NOMO-1 (cell line): ENCODE data around the gene TNIK.
"Not testable (repeated sequence)": the region's sequence is repeated elsewhere in the genome, so short reads cannot be mapped to it uniquely, and the experiment has no call there.

ENCODE experiments used
- DNase-seq, 2 experiments: peaks; one replicate each; lab custom pipeline; 2025; ENCODE audit not compliant: unreplicated experiment in 2 of 2; lab: John Stamatoyannopoulos, UW

TNIK gene

DNA sequence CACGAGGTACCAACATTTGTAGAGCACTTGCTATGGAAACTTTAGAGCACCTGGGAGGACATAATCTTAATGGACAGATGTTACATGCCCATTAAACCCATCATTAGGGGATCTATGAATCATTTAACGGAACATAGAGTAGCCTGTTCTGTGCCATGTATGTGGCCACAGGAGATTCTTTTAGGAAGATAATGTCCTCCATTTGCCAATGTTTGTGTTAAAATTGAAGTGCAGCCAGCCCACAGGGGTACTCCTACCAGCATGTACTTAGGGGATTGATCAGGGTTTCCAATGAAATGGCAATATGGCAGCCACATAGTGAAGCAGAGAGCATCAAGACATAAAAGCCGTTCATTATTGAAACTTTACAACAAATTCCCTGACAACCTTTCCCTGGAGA is 70.7 kb downstream of the TNIK start:
- DNase-seq = no peak

DNA sequence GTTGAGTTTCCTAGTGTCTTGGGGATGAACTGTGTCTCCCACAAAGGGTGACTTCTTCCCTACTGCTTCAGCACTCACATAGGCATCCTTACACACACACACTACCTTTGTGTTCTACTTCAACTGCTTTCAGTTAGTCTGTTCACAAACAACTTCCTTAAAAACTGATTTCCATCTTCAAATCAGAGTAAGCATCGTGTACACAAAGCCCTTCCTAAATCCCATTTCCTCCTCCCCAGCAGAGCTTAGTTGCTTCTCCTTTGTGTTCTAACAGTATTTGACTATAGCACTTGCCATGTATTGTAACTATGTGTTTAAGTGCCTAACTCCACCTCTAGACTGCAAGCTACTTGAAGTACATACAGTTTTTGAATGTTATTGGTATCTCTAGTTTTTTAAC is 71.7 kb downstream of the TNIK start:
- no peak for DNase-seq

DNA sequence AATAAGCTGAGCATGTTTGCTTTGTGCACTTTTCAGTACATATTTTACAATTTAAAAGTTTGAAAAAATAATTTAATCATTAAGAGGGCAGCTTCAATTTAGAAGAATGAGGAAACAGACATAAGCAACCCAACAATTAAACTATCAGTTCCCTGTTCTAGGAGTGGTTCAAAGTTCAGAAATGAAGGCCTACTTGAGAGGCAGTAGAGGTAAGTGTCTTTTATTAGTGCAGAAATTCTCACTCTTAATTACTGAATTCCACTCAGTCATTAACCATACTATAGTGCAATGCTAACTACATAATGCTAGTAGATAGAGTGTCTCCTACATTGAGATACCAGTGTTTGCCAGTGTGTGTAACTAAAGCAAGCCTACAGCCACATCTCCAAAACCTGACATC is 73.1 kb downstream of the TNIK start:
- peak; percentile 5 to 46 for DNase-seq

DNA sequence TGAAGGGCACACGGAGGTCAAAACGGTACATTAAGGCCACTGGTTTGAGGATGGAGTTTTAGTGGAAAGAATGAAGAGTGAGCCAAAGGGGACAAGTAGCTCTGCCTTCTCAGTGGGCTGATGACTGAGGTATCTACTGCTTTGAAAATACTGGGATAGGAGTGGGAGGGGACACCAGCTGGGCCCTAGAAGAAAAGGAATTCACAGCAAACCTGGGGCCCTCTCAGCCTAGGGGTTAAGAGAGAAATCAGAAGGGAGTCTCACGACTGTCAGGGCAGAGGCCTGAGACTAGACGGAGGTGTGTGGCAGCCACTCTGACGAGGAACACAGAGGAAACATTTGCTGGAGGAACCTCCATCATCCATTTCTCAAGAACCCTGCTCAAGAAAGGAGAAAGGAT is 75.1 kb downstream of the TNIK start:
- no peak for DNase-seq

DNA sequence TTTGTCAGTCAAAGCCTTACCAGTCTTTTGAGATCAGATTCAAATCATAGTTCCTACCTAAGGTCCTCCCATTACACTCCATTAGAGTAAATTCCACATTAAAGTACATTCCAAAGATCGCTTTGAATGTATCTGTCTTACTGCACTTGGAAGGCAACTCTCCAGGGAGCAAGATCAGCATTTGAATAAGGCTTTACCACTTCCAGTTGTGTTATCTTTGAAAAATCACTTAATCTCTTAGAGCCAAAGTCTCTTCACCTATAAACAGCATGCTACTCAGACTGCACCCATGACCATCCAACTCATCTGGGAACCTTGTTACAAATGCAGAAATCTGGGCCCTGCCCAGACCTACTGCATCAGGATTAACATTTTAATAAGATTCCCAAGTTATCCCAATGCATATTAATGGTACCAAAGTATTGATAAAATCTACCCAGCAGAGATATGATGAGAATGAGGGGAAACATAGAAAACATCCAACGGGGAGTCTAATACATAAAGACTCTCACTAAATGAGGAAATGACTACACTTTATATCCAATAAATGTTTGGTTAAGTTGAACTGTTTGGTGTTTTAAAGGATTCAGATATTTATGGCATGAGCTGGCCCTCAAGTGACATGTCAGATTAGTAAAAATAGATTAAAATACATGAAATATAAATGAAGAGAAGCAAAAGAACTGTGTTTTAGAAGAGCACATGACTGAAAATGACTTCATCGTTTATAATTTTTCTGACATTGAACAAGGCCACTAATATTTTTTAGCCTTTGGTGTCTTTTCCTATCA is 75.9 kb downstream of the TNIK start:
- no peak for DNase-seq

DNA sequence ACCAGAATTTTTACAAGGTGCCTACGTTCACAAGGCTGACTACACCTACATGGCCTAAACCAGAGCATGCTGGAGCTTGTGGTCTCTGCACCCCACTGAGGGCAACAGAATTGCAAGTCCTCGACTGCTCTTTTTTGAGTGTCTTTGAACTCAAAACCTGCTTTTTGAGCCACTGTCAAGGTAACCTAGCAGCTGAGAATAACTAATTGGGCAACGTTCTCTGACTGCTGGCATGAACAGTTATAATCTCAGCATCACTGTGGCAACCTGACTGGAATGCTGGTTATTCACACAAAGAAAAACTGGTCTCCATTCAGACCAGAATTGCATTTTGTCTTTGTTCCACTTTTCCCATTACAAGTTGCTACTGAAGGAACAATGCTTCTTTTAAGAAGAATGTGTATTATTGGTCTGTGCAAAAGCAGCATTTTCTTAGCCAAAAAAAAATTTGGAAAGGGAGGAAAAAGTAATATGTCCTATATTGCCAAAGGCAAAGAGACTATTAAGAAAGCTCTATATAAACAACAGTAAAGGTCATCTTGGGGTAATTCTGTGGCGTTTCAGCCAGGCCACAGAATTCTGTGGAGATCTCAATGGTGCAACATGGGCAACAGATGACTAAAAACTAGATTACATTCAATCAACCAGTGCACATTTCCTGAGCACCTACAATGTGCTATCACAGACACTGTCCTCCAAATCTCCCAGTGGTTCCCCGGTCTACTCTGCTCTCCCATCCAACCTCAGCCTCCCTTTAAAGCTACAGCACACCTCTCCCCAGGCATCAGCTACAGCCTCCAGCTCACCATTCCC is 76.8 kb downstream of the TNIK start:
- DNase-seq = no peak

DNA sequence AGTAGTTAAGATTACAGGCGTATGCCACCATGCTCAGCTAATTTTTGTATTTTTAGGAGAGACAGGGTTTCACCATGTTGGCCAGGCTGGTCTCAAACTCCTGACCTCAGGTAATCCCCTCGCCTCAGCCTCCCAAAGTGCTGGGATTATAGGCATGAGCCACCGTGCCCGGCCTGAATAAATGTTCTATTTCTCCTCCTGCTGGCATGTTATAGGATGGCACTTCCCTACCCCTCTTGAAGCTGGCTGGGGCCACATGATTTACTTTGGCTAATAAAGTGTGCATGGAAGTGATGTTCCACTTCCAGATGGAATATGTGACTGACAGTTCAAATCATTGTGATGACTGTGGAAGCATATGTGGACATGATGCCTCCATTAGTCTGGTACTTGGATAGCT is 77.9 kb downstream of the TNIK start:
- not testable (repeated sequence) for DNase-seq

DNA sequence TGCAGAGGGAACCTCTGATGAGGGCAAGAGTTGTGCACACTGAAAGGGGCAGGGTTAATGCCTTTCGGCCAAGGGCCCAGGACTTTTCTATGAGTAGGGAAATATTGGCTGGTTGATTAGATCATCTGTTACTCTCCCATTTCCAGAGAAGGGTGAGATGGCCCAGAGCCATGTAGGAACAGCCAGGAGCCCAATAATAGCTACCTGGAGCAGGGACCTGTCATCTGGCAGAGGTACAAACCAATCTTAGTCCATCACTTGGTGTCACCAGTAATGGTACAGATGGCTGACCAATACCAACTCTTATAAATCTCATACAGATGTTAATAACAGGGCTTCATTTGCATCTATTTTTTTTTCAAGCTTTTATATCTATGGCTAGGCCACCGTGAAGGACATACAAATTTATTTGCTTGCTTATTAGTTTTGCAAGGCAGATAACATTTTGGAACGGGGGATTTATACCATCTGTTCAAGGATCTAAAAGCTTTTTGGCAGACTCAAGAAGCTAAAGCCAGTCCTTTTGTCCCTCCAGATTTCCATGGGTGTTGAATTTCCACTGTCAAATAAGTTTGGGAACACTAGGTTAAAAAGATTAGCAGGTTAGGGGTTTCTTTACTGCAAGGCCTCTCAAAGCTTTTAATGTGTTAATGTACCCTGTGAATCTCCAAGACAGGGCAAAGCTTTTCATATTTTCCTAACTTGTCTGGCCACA is 79.3 kb downstream of the TNIK start:
- no peak for DNase-seq

DNA sequence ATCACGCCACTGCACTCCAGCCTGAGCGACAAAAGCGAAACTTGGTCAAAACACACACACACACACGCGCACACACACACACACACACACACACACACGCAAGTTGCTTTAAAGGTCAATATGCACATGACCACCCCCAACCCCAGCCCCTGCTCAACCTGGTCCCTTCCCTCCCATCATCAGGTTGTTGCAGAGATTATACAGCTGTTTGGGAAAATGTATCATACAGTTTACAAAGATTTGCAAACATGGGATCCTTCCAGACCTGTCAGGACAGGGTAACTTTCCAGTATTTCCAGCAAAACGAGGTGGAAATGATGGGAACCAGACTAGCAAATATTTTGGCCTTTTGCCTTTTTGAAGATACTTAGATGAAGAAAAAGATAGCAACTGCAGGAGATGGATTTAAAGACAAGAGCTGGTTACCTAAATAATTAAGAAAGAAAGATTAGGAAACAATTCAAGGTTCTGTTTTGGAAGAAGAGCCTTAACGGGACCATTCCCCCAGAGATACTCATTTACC is 80.2 kb downstream of the TNIK start:
- no peak for DNase-seq

DNA sequence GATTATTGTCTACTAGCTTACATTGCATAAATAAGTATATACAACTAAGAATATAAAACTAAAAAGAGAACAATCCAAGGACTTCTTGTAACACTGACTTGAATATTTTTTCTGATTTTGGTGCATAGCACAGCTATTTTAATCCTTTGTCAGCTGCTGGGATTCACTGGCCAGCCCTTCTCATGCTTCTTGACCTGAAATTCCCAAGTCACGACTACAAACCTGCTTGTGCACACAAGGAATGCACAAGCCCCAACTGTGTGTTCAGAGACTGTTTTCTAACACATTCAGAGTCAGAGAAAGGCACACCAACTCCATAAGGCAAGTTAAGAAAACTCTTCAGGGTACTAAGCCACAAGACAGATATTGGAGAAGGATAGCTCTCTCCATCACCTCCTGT is 80.9 kb downstream of the TNIK start:
- no peak for DNase-seq

DNA sequence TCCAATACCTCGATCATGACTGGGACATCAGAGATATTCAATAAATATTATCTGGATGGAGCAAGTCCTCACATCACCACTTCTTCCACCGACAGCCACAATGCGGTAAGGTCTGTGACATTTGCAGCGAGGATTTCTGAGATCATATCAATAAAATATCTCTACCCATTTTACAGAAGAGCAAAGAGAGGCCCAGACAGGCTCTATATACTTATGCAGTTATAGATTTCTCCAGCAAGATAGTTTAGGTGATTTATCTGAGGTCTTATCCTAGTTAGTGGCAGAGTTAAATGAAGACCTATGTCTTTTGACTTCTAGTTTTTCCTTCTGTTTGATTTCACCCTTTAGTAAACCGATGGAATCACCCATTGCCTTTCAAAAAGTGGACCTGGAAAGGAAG is 81.6 kb downstream of the TNIK start:
- no peak for DNase-seq

DNA sequence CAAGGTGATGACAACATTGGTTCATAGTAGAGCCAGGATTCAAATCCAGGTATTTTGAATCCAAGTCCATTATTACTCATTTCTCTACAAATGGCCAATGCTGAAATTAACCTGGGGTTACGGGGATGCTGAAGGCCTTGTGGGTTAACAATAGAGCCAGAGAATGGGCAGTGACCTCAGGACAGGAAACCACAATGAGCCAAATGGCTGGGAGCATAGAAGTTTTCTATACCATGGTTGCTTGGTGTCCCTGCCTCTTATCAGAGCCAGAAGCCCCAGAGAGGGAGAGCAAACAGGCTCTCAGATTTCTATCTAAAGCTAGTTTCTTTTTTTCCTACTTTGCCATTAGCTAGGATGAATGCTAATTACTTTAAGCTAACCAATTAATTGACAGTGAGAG is 82.3 kb downstream of the TNIK start:
- no peak for DNase-seq

DNA sequence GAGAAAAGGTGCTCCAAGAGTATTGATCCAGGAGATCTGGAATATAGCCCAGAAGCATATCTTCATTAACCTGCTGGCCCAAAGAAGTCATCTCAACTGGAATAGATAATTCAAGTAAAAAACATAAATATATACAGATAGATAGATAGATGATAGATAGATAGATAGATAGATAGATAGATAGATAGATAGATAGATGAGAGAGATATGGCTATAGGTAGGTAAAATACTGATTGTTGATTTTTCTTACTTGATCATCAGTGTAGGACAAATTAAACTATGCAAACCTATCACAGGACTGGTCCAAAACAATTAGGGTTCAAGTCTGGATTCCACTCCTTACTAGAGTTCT is 83.6 kb downstream of the TNIK start:
- no peak for DNase-seq

DNA sequence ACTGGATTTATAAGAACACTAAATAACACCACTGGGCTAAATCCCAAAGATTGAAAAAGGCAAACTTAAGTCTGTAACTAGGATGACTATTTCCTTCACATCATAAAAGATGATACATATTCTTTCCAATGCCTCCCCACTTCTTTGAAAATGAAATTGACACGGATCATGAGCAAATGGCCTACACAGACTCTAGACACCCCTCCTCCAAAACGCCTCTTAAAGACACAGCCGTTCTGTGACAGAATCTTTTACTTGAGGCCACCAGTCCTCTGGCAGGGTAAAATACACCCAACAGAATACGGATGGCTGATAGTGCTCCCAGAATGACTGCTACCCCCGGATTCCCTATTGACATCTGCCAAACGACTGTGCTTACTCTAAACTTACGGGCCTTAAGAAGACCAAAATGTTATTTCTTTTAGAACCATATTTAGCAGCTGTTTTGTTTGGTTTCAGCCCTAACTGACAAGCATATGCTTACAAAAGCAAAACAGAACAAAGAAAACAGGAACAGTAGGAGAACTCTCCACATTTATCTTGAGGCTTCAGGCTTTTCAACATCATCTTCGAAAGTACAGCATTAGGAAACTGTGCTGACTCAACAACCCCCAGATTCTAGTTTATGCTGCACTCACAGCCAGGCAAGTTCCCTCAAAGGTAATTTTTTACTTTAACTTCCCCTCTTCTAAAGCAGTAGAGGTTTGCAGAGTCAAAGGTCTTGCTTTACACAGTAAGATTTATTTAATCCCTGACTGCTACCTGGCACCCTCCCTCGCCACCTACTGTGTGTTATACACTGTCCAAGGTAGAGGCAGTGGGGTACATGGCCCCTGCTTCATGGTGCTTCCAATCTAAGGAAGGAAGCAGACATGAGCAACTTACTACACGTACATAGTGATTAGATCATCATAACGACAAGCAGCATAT is 84.3 kb downstream of the TNIK start:
- DNase-seq = peak; percentile 92 to 99

DNA sequence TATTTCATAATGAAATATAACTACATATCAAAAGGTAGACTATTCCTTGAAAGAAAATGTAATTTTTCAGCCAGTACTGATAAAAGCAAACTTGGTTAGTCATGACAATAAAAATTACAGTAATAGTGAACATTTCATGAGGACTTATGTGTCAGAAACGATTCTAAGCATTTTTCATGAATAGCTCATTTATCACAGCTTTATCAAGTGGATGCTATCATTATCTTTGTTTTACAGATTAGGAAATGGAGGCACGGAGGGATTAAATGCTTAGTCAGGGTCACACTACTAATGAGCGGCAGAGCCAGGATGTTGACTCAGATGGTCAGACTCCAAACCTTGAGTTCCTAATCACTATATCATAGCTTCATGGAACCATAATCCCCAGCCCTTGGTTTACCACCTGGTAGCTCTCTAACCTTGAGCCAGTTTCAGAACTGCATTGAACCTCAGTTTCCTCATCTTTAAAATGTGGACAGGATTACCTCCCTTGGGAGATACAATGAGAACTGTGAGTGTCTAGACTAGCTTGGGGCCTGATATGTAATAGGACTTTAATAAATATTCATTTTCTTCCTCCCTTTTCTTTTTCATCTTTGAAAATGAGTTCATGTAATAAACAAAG is 85.4 kb downstream of the TNIK start:
- DNase-seq = no peak

DNA sequence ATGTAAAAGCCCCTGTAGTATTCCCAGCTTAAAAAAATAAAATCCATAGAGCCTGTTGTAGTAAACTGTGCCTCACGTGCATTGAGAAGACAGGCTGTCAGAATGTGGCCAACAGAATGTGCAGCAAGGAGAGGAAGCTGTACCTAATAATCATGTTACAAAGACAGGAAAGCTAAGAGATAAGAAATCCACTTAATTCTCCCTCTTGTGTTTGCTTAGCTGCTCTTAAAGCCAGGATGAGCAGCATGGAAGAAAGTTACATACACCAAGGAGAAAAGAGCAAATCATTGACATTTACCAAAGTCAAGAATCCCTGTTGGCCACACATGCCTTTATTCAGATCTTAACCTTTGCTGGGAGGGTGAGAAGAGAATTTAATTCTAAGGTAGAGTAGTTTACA is 85.9 kb downstream of the TNIK start:
- no peak for DNase-seq

DNA sequence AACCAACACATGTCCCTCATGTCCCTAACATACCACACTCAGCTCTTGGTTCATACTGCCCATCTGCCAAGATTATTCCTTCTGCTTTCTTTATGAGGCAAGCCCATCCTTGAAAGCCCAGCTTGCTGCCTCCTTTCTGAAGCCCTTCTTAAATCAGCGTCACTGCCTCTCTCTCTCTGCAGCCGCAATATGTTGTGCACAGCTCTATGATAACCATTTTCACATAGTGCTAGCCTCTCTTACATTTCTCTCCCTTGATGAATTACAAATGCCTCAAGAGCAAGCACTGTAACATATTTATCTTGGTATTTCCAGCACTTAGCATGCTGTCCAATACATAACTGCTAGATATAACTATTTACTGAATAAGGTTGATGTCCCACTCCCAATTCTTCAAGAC is 86.5 kb downstream of the TNIK start:
- DNase-seq = no peak

DNA sequence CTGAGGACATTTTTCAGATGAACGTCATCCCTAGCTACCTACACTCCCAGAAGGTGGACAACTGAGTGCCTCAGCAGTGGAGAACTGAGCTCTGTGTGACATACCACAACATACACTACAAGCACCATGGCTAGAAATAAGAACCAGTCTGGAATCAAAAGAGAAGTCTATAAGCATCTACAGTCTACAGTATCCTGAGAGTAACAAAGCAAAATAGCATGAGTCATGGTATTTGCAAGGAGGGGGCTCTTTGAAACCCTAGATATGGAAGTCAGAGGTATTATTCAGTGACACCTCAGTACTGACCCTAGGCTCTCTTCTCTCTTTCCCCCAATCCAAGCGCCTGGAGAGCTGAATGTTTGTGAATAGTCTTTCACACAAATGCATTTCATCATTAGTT is 87.5 kb downstream of the TNIK start:
- DNase-seq = no peak

DNA sequence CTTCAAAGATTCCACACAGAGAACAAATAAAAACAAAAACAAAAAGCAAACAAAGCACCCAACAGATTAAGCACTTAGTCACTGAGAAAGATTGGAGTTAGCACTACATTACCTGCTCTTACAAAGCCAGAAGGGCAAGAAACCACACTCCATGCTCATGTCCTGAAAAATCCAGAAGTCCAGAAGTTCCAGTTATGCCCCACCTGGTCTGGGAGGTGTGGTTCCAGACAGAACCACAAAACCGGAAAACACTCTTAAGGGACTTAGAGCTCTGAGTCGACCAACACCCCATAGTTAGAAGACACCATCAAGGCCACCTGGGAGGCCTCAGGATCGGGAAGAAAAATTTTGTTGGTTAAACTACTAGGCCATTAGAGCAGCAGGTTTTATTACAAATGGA is 88.9 kb downstream of the TNIK start:
- DNase-seq = no peak

DNA sequence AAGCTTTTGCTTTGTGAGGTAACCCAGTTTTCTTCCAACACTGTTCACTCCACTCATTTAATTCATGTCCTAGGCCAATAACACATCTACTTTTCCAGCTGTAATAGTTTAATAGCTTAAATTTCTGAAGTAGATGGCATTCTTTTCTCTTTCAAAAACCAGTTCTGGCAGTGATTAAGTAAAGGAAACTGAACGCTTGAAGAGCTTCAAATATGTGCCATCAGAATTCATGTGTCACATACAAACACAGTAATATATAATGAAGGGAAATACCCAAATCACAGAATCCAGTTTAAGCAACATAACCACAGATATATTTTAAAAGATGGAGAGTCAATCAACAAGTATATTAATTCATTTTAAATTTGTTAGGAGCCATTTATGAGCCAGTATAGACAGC is 91.0 kb downstream of the TNIK start:
- no peak for DNase-seq
